NCI-H460 (cell line): ENCODE data around the gene PLEKHA7. TPM values are rescaled to one million over a fixed set of nuclear protein-coding genes. Genes with fewer than 3 reads are reported as not detected.
A peak's percentile ranks its signal among the peaks of the same experiment; 100 is the strongest.

Experiments
- DNase-seq: peaks from one replicate; pipeline ENCODE4 v3.0.0-alpha.2; 2016; ENCODE audit warnings: low read depth; ENCODE audit errors: extremely low read depth
- total RNA-seq: library from RNA; depleted of rRNA; stranded (reverse); fragments of >200 nt; shearing (Covaris generic); gene quantifications from 2 replicates; pipeline ENCODE4 v1.2.3, GENCODE V29; 2014

PLEKHA7 gene
- total RNA-seq, 1 experiment from 2014 or later = 0.25 TPM

GRCh38 chr11:16861862-16862261 lies 152.4 kb downstream of the PLEKHA7 start:
- no peak for DNase-seq

DNA sequence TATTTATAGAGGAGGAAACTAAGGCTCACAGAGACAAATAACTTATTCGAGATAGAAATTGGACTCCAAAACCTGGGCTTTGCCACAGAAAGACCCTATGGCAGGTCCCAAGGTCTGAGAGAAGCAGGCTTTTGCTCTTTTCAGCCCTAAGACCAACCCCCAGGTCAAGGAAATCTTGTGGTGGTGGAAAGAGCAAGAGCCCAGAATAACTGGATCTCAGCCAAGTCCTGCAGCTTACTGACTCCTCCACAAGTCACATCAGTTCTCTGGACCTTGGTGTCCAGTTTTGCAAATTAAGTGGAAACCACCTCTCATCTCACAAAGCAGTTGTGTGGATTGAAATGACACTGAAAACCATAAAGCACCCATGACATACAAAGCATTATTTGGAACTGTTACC lies 153.6 kb downstream of the PLEKHA7 start:
- DNase-seq = no peak

DNA sequence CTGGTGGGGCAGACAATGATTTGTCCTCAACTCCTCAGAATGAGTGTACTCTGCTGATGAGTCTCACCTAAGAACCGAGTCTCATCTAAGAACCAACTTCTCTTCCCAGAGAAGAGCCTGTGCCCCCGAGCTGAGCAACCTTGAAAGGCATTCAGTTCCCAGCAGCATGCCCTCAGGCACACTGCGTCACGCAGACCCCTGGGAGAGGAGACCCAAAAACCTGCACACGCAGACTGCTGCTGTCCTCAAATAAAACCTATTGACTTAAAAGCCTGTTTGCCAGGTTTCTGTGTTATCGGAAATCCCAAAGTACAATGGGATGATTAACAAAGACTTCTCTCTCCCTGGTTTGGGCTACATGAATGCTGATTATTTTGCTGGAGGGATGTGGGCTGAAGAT lies 154.6 kb downstream of the PLEKHA7 start:
- DNase-seq = no peak

DNA sequence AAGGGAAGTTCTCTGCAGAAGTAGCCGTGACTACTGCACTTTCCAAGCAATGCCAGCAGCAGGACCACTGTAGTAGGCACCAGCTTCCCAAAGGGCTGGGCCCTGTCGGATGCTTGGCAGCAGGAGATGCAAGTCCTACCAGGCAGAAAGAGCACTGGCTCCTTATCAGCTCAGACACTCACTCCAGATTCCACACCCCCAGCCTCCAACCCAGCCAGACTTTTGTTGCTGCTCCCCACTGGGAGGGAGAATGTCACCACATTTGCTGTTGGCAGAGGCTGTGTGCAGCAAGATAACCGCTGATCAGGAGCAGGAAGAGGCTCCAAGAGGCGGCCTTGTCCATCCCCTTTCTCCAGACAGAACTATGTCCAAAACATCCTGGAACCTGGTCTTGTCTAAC lies 157.0 kb downstream of the PLEKHA7 start:
- no peak for DNase-seq

- DNase-seq = no peak
Measured at GRCh38 chr11:16856022-16856471, 158.2 kb downstream of the PLEKHA7 start.

DNA sequence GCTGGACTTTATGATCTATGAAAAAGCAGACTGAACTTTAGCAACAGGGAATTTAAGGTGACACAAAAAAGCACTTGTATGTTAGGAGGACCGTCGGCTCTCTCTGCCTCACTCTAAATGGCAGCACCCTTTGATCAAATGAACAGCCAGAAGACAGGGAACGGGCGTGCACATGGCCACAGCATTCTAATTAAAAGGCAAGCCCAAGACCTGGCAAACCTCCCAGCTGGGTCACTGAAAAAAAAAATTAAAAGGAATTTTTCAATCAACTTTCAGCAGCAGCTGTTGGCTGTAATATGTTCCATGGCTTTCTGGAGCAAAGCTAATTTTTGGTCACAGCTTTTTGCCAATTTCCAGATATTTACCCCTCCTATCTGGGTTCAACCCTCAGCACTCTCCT lies 159.2 kb downstream of the PLEKHA7 start:
- DNase-seq = no peak

- DNase-seq = no peak
Measured at GRCh38 chr11:16853859-16854258, 160.4 kb downstream of the PLEKHA7 start.

- no peak for DNase-seq
Measured at GRCh38 chr11:16853266-16853665, 160.9 kb downstream of the PLEKHA7 start.

GRCh38 chr11:16846305-16846704 lies 167.9 kb downstream of the PLEKHA7 start:
- no peak for DNase-seq

DNA sequence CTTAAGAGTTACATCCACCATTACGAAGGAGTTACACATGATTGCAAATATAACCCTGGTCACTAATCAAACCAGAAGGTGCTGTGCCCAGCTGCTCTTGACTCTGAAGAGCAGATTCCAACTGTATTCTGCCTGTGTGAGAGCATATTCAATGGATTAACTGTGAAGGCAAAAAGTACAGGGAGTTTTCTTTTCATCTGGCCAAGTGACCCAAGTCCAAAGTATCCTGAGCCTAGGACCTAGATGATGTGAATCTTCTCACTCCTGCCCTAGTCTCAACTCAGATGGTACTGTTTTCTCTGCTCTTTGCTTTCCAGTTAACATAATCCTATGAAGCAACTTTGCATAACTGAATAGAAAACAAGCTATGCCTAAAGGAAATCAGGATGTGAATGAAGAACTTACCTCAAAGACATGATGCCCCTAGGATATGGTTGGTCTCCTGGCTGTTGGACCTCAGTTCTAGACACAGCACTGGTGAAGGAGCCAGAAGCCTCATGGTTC lies 169.9 kb downstream of the PLEKHA7 start:
- no peak for DNase-seq

DNA sequence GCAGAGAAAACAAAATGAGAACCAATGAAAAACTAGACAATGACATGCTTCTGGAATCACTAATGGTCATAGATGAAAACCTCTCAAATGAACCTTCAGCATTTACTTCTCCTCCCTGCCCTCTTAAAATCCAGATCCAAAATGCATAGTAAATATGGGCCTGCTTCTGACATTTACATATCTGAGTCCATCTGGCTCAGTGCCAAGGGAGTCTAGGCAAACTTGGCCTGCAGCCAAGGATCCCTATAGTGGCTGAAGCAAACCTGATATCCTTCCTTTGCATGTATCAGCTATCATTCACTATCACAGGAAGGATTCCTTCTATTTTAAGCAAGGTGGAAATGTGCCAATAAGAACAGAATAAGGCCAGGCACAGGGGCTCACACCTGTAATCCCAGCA lies 170.9 kb downstream of the PLEKHA7 start:
- DNase-seq = peak; percentile 4

DNA sequence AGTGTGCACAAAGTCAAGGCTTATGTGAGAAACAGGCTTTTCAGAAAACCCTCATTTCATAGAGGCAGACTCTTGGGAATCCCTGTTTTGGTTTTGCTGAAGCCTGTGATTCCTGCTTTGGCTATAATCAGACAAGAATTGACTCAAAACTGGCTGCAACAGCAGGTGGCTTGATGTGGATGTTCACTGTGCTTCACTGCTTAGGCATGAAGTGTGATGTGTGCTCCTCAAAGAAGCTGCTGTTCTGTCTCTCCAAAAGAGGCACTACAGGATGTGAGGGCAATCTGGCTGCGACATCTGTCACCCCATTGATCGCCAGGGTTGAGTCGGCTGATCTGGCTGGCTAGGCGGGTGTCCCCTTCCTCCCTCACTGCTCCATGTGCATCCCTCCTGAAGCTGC lies 172.2 kb downstream of the PLEKHA7 start:
- no peak for DNase-seq

DNA sequence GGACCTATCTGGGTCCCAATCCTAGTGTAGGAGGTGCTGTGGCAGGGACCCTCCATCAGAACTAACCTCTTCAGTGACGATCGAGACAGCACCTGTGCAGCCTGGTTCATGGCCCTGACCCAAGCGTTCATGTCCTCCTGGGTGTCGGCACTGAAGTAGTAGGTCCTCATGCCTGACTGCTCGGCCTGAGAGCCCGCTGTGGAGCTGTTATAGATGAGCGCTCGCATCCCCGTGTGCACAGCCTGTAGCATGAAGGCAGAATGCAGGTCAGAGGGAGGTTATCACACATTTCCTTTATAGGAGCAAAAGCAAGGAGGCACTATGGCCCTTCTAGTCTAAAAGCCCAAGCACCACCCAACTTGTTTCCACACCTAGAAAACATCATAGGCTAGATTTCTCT lies 172.7 kb downstream of the PLEKHA7 start:
- DNase-seq = no peak

DNA sequence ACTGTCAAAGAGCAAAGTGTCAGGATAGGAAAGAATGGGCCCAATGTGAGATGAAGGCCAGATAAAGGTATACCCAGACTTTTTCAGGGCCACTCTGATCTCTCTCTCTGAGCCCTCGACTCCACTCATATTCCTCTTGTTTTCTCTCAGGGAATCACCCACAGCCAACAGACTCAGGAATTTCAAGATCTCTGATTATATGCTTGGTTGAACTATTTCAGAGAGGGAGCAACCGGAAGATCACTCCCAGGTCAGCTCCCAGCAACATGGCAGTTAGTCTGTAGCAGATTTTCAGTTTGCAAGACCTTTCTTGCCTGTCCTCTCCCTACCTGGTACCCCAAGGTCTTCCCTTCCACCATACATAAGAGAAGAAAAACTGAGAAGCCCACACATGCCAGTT lies 173.3 kb downstream of the PLEKHA7 start:
- no peak for DNase-seq

DNA sequence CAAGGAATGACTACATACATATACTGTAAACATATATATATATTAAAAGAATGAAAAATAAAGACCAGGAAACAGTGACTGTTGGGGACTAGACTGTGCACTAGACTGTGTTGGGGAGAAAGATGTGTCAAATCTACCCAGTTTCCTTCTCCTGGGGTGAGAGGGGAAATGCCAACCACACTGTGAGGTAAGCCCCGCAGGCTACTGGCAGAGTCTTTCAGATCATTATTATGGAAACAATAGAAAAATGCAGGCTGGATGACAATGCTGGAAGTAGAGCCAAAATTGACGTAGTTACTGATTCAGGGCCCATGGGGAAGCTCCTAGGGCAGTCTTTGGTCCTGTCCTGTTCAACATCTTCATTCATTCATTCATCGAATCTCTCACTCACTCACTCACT lies 174.4 kb downstream of the PLEKHA7 start:
- DNase-seq = no peak

DNA sequence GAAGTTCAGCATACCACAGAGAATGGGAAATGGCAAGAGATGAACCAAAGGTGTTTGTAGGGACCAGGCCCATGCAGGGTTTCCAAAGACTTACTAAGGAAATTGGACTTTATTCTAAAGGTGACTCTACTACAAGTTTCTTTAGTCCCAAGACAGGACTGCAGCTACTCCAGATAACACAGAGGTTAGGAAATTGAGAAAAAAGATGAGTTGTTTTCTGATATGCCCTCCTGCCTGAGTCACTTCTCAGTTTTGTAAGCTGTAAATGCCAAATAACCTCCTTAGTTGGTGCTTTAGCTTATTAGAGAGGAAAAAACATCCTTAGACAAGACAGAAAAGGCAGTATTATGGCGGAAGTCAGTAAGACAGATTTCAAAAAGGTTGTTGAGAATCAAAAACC lies 179.8 kb downstream of the PLEKHA7 start:
- DNase-seq = no peak

DNA sequence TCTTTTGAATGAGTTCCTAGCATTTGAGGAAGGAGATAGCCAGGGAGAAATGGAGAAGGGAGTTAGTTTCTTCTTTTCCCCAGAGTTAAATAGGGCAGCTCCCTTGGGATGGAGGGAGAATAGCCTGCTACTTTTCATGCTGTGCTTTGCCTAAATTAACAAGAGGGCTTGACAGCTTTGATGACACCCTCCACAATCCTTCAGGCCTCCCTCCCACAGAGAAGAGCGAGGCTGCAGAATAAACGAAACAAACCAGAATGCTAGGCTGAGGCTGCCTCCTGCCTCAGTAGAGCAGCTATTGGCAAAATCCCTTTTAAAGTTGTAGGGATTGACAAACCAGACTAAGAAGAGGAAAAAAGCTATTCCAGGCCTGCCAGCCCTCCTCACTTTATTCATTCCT lies 181.2 kb downstream of the PLEKHA7 start:
- no peak for DNase-seq

DNA sequence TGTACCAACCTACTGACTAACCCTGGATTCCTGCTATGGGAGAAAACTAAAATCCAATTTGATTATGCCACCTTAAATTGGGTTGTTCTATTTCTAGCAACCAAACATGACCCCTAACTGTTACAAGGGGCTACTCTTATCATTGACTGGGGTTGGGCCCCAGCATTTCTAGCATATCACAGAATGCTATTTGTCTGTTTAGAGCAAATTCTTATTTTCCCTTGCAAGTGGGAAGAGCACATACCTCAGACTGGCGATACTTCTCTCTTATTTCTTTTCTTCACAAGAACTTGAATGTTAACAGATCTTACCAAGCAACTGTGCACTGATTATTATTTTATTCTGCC lies 182.0 kb downstream of the PLEKHA7 start:
- no peak for DNase-seq

DNA sequence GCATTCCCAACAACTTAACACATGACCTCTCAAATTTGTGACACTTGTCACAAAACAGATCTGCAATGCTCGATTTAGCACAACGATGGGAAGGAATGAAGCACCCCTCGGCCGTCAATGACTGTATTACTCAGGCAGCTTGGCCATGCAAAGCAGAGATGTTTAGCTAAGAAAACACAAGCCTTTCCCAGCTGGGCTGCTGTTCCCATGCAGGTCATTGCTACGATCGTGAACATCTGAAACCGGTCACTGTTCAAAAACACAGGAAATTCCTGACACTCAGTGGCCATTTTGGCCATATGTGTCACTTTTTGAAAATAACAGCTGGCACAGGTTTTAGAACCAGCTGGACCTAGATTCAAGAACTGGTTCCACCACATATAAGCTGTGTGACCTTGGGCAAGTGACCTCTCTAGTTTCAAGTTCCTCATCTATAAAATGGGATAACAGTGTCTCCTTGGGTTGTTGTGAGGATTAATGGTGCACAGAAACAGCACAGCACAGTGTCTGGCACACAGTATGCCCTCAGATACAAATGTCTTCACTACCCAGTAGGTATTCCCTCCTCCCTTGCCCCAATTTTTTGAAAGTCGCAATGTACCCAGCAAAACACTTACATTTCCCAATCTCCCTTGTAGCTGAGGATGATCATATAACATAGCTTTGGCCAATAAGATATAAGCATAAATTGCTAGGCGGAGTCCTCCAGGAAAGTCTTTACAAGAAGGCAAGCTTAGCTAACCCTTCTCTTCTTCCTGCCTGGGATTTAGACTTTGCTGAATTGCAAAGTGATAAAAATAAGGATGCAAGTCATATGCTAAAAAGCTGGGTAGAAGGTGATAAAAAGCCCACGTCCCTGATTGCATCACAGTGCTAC lies 182.7 kb downstream of the PLEKHA7 start:
- no peak for DNase-seq

DNA sequence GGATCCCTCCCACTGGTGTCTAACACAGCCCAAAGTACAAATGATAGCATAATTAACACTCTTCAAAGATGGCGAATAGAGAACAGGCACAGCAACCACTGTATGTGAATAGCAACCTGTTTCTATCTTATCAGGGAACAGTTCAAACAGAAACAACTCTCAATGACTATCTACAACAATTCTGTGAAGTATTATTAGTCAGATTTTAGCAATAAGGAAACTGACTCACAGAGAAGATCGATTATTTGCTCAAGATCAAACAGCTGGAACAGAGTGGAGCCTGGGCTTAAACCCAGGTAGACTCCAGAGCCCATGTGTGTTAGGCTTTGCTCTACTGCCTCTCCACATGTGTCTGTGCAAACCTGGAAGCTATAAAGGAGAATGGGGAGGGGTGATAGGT lies 187.1 kb downstream of the PLEKHA7 start:
- no peak for DNase-seq

DNA sequence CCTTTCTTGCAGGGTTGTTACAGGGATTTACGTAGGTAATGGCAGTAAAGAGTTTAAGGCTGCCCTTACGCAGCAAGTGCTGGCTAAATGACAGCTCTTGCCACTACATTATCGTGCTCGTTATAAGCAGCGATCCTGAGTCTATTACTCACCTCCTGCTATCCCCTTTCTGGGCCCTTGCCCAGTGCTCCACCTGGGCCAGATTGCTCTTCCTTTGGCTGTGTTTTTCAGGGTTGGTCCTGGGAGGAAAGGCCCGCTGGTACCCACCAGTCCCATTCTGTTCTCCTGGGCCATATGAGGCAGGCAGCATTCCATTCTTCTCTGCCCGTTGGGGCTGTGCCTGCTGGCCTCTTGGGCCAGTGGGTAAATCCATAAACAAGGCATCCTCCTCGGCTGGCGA lies 188.2 kb downstream of the PLEKHA7 start:
- DNase-seq = no peak

DNA sequence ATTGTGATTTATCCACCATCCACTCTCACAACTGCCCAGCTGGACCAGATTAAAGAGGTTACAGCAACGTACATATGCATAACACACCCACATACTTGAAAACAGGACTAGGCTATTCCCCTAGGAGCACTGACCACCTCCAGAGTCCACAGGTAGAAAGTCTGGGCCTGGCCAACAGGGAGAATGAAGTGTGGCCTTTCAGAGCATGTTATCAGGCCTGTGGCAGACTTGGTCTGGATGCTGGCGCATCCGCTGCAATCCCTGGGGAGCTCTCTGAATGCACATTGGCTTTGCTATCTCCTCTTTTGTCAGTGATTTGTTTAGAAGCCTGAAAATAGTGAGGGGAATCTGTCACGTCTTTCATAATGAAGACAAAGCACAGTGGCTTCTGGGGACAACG lies 189.1 kb downstream of the PLEKHA7 start:
- no peak for DNase-seq
